Neural progenitor cell (in vitro differentiated cells): ENCODE data around the gene DEPDC4. TPM values are rescaled to one million over a fixed set of nuclear protein-coding genes. Genes with fewer than 3 reads are reported as not detected.
"Not testable (repeated sequence)": the region's sequence is repeated elsewhere in the genome, so short reads cannot be mapped to it uniquely, and the experiment has no call there.

Experiments
- DNase-seq: peaks from one replicate; pipeline ENCODE4 v3.0.0-alpha.2; 2016; ENCODE audit warnings: low spot score
- H2AFZ ChIP-seq: fragments of 200-600 bp; sonication (generic); replicated peaks from 2 replicates; pipeline ENCODE4 v1.6.1; 2016; ENCODE audit warnings: antibody characterized with exemption
- H3F3A ChIP-seq: fragments of 200-600 bp; sonication (generic); 2 replicates; pipeline ENCODE4 v1.6.1; 2016; ENCODE audit warnings: antibody characterized with exemption, low read depth
- H3K27ac ChIP-seq: fragments of 200-600 bp; sonication (generic); 2 replicates; pipeline ENCODE4 v1.5.1; 2016; ENCODE audit warnings: mild to moderate bottlenecking
- H3K27me3 ChIP-seq: fragments of 200-600 bp; sonication (generic); 2 replicates; pipeline ENCODE4 v1.6.1; 2016; ENCODE audit warnings: mild to moderate bottlenecking, moderate library complexity
- H3K36me3 ChIP-seq: fragments of 200-600 bp; sonication (generic); 2 replicates; pipeline ENCODE4 v1.5.1; 2016
- H3K4me1 ChIP-seq: fragments of 200-600 bp; sonication (generic); 2 replicates; pipeline ENCODE4 v1.6.1; 2016; ENCODE audit warnings: mixed run types
- H3K4me2 ChIP-seq: fragments of 200-600 bp; sonication (generic); 2 replicates; pipeline ENCODE4 v1.6.1; 2016
- H3K4me3 ChIP-seq: fragments of 200-600 bp; sonication (generic); 2 replicates; pipeline ENCODE4 v1.5.1; 2016
- H3K79me2 ChIP-seq: fragments of 200-600 bp; sonication (generic); 2 replicates; pipeline ENCODE4 v1.6.1; 2016; ENCODE audit warnings: low read depth
- H3K9ac ChIP-seq: fragments of 200-600 bp; sonication (generic); 2 replicates; pipeline ENCODE4 v1.6.1; 2016
- H3K9me3 ChIP-seq: fragments of 200-600 bp; sonication (generic); 2 replicates; pipeline ENCODE4 v1.5.1; 2016; ENCODE audit warnings: low read depth
- H4K20me1 ChIP-seq: fragments of 200-600 bp; sonication (generic); 2 replicates; pipeline ENCODE4 v1.6.1; 2016; ENCODE audit warnings: low read depth
- H3K27ac Mint-ChIP-seq: 3 replicates; pipeline ENCODE4 v1.8.0; 2021; ENCODE audit warnings: mixed read lengths
- H3K27me3 Mint-ChIP-seq: 2 replicates; pipeline ENCODE4 v1.8.0; 2022; ENCODE audit warnings: low read depth, mild to moderate bottlenecking, inconsistent platforms, moderate library complexity, mixed read lengths; ENCODE audit not compliant: insufficient read depth
- H3K36me3 Mint-ChIP-seq: 3 replicates; pipeline ENCODE4 v1.8.0; 2021; ENCODE audit warnings: mixed read lengths
- H3K4me1 Mint-ChIP-seq: 3 replicates; pipeline ENCODE4 v1.8.0; 2021; ENCODE audit warnings: mixed read lengths
- H3K4me3 Mint-ChIP-seq: 3 replicates; pipeline ENCODE4 v1.8.0; 2021; ENCODE audit warnings: mild to moderate bottlenecking, moderate library complexity, mixed read lengths
- H3K9me3 Mint-ChIP-seq: 3 replicates; pipeline ENCODE4 v1.8.0; 2020; ENCODE audit warnings: mixed read lengths
- EZH2 ChIP-seq: fragments of 200-600 bp; sonication (generic); IDR thresholded peaks from 2 replicates; pipeline ENCODE4 v1.6.1; 2017; ENCODE audit warnings: antibody characterized with exemption, mild to moderate bottlenecking, moderate library complexity
- EZH2phosphoT487 ChIP-seq: fragments of 200-600 bp; sonication (generic); IDR thresholded peaks from 2 replicates; pipeline ENCODE4 v1.6.1; 2017; ENCODE audit warnings: antibody characterized with exemption
- total RNA-seq: library from RNA; depleted of rRNA; stranded (reverse); fragments of >200 nt; gene quantifications from 2 replicates; pipeline ENCODE4 v1.2.3, GENCODE V29; 2015; ENCODE audit warnings: low replicate concordance
- TF ChIP-seq, protein P1 (sequence below): fragments of 200-600 bp; sonication (generic); IDR thresholded peaks from 2 replicates; pipeline ENCODE4 v1.5.1; 2017; ENCODE audit warnings: antibody characterized with exemption, mild to moderate bottlenecking

The DEPDC4 gene
- total RNA-seq, 1 donor from 2014 or later, result 4.2 TPM

DNA sequence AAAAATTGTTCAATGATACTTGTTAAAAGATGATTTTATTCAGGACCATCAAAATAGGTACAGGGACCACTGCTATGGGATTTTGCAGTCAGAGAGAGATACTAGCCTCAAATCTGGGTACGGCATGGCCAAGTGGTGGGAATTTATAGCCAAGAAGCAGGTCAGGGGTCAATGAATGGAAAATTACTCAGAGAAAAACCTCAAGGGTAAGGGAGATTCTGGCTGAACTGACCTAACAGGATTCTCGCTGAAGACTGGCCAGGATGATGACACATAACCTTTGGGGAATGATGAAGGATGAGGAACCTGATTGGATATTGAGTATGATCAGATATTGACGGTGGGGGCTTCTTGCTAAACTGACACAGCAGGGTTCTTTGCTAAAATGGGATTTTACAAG, 32.7 kb downstream of the DEPDC4 start:
- no peaks in the 10 kb centered on the region for H3K9me3 Mint-ChIP-seq
- no peaks in the 10 kb centered on the region for H3K9me3 ChIP-seq
- no peak overlapping the region for H3K27ac ChIP-seq
- no peak overlapping the region for H3K9ac ChIP-seq
- H3K79me2 ChIP-seq, result no peaks in the 10 kb centered on the region
- no peak overlapping the region for H3K4me3 Mint-ChIP-seq
- TF ChIP-seq EZH2phosphoT487 (no peak), EZH2 (no peak)
- TF ChIP-seq, protein P1, sequence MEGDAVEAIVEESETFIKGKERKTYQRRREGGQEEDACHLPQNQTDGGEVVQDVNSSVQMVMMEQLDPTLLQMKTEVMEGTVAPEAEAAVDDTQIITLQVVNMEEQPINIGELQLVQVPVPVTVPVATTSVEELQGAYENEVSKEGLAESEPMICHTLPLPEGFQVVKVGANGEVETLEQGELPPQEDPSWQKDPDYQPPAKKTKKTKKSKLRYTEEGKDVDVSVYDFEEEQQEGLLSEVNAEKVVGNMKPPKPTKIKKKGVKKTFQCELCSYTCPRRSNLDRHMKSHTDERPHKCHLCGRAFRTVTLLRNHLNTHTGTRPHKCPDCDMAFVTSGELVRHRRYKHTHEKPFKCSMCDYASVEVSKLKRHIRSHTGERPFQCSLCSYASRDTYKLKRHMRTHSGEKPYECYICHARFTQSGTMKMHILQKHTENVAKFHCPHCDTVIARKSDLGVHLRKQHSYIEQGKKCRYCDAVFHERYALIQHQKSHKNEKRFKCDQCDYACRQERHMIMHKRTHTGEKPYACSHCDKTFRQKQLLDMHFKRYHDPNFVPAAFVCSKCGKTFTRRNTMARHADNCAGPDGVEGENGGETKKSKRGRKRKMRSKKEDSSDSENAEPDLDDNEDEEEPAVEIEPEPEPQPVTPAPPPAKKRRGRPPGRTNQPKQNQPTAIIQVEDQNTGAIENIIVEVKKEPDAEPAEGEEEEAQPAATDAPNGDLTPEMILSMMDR, result no peak
- no peak overlapping the region for H2AFZ ChIP-seq
- no peaks in the 10 kb centered on the region for H3K27me3 Mint-ChIP-seq
- H3F3A ChIP-seq, result no peaks in the 10 kb centered on the region
- H3K4me1 ChIP-seq, result no peaks in the 10 kb centered on the region
- no peak overlapping the region for H3K4me3 ChIP-seq
- DNase-seq, result no peak
- no peak overlapping the region for H3K4me2 ChIP-seq
- H3K27me3 ChIP-seq, result no peaks in the 10 kb centered on the region
- H4K20me1 ChIP-seq, result no peaks in the 10 kb centered on the region
- no peaks in the 10 kb centered on the region for H3K36me3 ChIP-seq
- peaks cover 2% of the 10 kb centered on the region for H3K36me3 Mint-ChIP-seq
- no peak overlapping the region for H3K27ac Mint-ChIP-seq
- peaks cover 3% of the 10 kb centered on the region for H3K4me1 Mint-ChIP-seq

DNA sequence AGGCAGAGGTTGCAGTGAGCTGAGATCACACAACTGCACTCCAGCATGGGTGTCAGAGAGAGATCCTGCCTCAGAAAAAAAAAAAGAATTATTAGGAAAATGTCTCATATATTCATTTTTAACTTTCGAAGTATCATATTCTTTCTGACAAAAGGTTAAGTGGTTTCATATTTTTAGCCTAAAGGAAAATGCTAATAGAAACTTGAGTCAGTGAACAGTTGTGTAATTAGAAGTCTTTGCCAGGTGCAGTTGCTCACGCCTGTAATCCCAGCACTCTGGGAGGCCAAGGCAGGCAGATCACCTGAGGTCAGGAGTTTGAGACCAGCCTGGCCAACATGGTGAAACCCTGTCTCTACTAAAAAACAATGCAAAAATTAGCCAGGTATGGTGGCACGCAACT, 35.0 kb downstream of the DEPDC4 start:
- not testable (repeated sequence) for H2AFZ ChIP-seq

DNA sequence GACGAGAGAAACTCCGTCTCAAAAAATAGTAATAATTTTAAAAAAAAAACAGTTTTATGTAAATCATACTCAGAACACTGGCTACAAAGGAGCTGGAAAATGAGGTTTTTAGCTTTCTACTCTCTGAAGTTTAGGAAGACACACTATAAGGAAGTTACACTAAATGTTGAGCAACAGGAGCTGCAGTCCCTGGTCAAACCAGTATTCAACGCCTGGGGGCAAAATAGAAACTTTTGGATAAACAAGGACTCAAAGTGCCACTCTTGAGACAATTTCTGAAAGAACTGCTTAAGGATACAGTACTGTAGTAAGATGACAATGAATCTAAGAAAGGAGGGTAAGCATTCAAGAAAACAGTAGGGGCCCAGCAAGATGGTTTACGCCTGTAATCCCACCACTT, 37.0 kb downstream of the DEPDC4 start:
- H3K27ac ChIP-seq, result no peak overlapping the region
- Mint-ChIP-seq H3K4me1 (peaks cover 3% of the 10 kb centered on the region), H3K27me3 (no peaks in the 10 kb centered on the region), H3K27ac (no peak overlapping the region), H3K4me3 (no peak overlapping the region), H3K36me3 (no peaks in the 10 kb centered on the region), H3K9me3 (no peaks in the 10 kb centered on the region)
- no peak overlapping the region for H3K9ac ChIP-seq
- no peaks in the 10 kb centered on the region for H3K27me3 ChIP-seq
- H3K4me3 ChIP-seq, result no peak overlapping the region
- DNase-seq, result no peak
- H4K20me1 ChIP-seq, result no peaks in the 10 kb centered on the region
- no peaks in the 10 kb centered on the region for H3F3A ChIP-seq
- H3K79me2 ChIP-seq, result no peaks in the 10 kb centered on the region
- no peak overlapping the region for H2AFZ ChIP-seq
- no peak overlapping the region for H3K4me2 ChIP-seq
- no peaks in the 10 kb centered on the region for H3K4me1 ChIP-seq
- no peaks in the 10 kb centered on the region for H3K36me3 ChIP-seq
- no peaks in the 10 kb centered on the region for H3K9me3 ChIP-seq
- TF ChIP-seq EZH2phosphoT487 (no peak), EZH2 (no peak)
- TF ChIP-seq, protein P1, result no peak

More for the DNA sequence above, 35.0 kb downstream of the DEPDC4 start:
- H3K36me3 ChIP-seq, H3K4me3 ChIP-seq, H3K27ac ChIP-seq, H3K4me1 Mint-ChIP-seq, H3K9me3 Mint-ChIP-seq, H3K4me3 Mint-ChIP-seq, H4K20me1 ChIP-seq, H3K4me2 ChIP-seq, H3K9me3 ChIP-seq, H3K79me2 ChIP-seq, H3K36me3 Mint-ChIP-seq, H3F3A ChIP-seq, H3K4me1 ChIP-seq, DNase-seq, H3K27me3 ChIP-seq, H3K9ac ChIP-seq, H3K27ac Mint-ChIP-seq, H3K27me3 Mint-ChIP-seq: not testable (repeated sequence)

DNA sequence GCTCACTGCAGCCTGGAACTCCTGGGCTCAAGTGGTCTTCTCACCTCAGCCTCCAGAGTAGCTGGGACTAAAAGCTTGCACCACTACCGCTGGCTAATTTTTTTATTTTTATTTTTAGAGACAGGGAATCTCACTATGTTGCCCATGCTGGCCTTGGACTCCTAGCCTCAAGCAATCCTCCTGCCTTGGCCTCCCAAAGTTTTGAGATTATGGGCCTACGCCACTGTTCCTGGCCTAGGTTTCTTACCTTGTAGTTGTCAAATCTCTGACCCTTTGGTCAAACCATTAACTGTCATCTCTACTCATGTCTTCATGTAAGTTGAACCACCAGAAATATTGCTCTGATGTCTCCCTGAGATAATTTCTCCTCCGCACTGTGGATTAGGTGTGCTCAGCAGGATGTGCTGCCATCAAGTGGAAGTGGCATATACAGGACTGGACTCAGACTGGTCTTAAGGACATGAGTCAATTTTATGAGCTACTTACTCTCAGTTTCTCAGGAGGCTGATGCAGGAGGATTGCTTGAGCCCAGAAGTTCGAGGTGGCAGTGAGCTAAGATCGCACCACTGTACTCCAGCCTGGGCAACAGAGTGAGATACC, 37.7 kb downstream of the DEPDC4 start:
- Histone ChIP-seq H3K79me2 (no peaks in the 10 kb centered on the region), H3K4me2 (no peak overlapping the region), H3F3A (no peaks in the 10 kb centered on the region), H2AFZ (no peak overlapping the region), H3K4me1 (no peaks in the 10 kb centered on the region), H3K36me3 (peaks cover under 1% of the 10 kb centered on the region), H3K27me3 (no peaks in the 10 kb centered on the region), H3K27ac (no peak overlapping the region), H3K9ac (no peak overlapping the region), H4K20me1 (no peaks in the 10 kb centered on the region), H3K4me3 (no peak overlapping the region), H3K9me3 (no peaks in the 10 kb centered on the region)
- TF ChIP-seq, protein P1, result no peak
- no peak for TF ChIP-seq EZH2phosphoT487
- no peak for TF ChIP-seq EZH2
- Mint-ChIP-seq H3K27me3 (no peaks in the 10 kb centered on the region), H3K9me3 (no peaks in the 10 kb centered on the region), H3K4me3 (no peak overlapping the region), H3K4me1 (peaks cover under 1% of the 10 kb centered on the region), H3K27ac (no peak overlapping the region), H3K36me3 (no peaks in the 10 kb centered on the region)
- no peak for DNase-seq
